Stomach (tissue), 4 donors: ENCODE measurements around the gene NUB1.

Source experiments
- CTCF ChIP-seq, 7 experiments: fragments of 450-650 bp in 4 of 7; fragments of 200-600 bp in 3 of 7; sonication (generic) in 3 of 7; IDR thresholded peaks; one replicate each; pipeline ENCODE4 v1.5.1; 2016 to 2019; ENCODE audit warnings: antibody characterized with exemption in 7 of 7, control low read depth in 2 of 7, mild to moderate bottlenecking in 1 of 7
- EP300 ChIP-seq: sonication (generic); formaldehyde crosslinking; IDR thresholded peaks from one replicate; pipeline ENCODE4 v1.6.1; 2017; ENCODE audit warnings: antibody characterized with exemption
- POLR2A ChIP-seq, 4 donors: fragments of 450-650 bp; IDR thresholded peaks; one replicate each; pipeline ENCODE4 v1.6.1; 2016; ENCODE audit warnings: antibody characterized with exemption in 4 of 4, control low read depth in 2 of 4, mild to moderate bottlenecking in 1 of 4, moderate library complexity in 1 of 4
- POLR2AphosphoS5 ChIP-seq, 3 donors: sonication (generic); formaldehyde crosslinking; IDR thresholded peaks; one replicate each; pipeline ENCODE4 v1.6.1; 2016; ENCODE audit warnings: antibody characterized with exemption in 3 of 3

GRCh38 chr7:151345576-151346469 lies 4.2 kb downstream of the NUB1 start:
- TF ChIP-seq POLR2AphosphoS5 (IDR thresholded peaks at IDR 0.05) (peak in 1 of 3 donors; percentile 24), CTCF (IDR thresholded peaks at IDR 0.05) (no peak), EP300 (no peak), POLR2A (IDR thresholded peaks at IDR 0.05) (no peak)
